ENCODE measurements around the gene ZNF579.

DNA sequence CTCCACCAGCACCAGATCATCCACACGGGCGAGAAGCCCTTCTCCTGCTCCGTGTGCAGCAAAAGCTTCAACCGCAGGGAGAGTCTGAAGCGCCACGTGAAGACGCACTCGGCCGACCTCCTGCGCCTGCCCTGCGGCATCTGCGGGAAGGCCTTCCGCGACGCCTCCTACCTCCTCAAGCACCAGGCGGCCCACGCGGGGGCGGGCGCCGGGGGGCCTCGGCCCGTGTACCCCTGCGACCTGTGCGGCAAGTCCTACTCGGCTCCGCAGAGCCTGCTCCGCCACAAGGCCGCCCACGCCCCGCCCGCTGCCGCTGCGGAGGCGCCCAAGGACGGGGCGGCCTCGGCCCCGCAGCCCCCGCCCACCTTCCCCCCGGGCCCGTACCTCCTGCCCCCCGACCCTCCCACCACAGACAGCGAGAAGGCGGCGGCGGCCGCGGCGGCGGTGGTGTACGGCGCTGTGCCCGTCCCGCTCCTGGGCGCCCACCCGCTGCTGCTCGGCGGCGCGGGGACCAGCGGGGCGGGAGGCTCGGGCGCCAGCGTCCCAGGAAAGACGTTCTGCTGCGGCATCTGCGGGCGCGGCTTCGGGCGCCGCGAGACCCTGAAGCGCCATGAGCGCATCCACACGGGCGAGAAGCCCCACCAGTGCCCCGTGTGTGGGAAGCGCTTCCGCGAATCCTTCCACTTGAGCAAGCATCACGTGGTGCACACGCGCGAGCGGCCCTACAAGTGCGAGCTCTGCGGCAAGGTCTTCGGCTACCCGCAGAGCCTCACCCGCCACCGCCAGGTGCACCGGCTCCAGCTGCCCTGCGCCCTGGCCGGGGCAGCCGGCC is 34.3 kb upstream of the ZNF579 start:
- TF ChIP-seq, protein P1, sequence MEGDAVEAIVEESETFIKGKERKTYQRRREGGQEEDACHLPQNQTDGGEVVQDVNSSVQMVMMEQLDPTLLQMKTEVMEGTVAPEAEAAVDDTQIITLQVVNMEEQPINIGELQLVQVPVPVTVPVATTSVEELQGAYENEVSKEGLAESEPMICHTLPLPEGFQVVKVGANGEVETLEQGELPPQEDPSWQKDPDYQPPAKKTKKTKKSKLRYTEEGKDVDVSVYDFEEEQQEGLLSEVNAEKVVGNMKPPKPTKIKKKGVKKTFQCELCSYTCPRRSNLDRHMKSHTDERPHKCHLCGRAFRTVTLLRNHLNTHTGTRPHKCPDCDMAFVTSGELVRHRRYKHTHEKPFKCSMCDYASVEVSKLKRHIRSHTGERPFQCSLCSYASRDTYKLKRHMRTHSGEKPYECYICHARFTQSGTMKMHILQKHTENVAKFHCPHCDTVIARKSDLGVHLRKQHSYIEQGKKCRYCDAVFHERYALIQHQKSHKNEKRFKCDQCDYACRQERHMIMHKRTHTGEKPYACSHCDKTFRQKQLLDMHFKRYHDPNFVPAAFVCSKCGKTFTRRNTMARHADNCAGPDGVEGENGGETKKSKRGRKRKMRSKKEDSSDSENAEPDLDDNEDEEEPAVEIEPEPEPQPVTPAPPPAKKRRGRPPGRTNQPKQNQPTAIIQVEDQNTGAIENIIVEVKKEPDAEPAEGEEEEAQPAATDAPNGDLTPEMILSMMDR (IDR thresholded peaks at IDR 0.05; ENCODE audit: low read length) = no peak
- TF ChIP-seq EZH2phosphoT487 (IDR thresholded peaks at IDR 0.05; ENCODE audit: low read length) = no peak

Data from MM.1S (cell line).